RWPE2 (cell line): Measurements from ENCODE around the gene TAS2R20.

Experiments used
- ATAC-seq: fragments of 200-7000 bp; cut with Tn5 transposase; 3 replicates; pipeline ENCODE4 v1.9.1; 2021; ENCODE audit warnings: low read depth
- DNase-seq: peaks from one replicate; pipeline ENCODE4 v3.0.0-alpha.2; 2020; ENCODE audit warnings: low spot score
- H3K27ac ChIP-seq: fragments of 450-650 bp; 2 replicates; pipeline ENCODE4 v1.5.1; 2017; ENCODE audit warnings: mild to moderate bottlenecking; ENCODE audit not compliant: poor library complexity, severe bottlenecking
- H3K27me3 ChIP-seq: fragments of 250-450 bp; sonication (Bioruptor Pico); 2 replicates; pipeline ENCODE4 v1.5.1; 2021; ENCODE audit warnings: mild to moderate bottlenecking, moderate library complexity; ENCODE audit not compliant: insufficient read depth, poor library complexity, severe bottlenecking
- H3K36me3 ChIP-seq: fragments of 250-450 bp; sonication (Bioruptor Pico); 2 replicates; pipeline ENCODE4 v1.5.1; 2020; ENCODE audit warnings: low read depth, mild to moderate bottlenecking, moderate library complexity
- H3K4me1 ChIP-seq: fragments of 250-450 bp; sonication (Bioruptor Pico); 2 replicates; pipeline ENCODE4 v1.5.1; 2021; ENCODE audit warnings: mild to moderate bottlenecking, moderate library complexity; ENCODE audit not compliant: insufficient read depth, poor library complexity, severe bottlenecking
- H3K4me3 ChIP-seq: fragments of 250-450 bp; sonication (Bioruptor Pico); 2 replicates; pipeline ENCODE4 v1.5.1; 2021; ENCODE audit warnings: mild to moderate bottlenecking, moderate library complexity; ENCODE audit not compliant: severe bottlenecking
- H3K9me3 ChIP-seq: fragments of 250-450 bp; sonication (Bioruptor Pico); 2 replicates; pipeline ENCODE4 v1.5.1; 2021; ENCODE audit warnings: mild to moderate bottlenecking, moderate library complexity; ENCODE audit not compliant: severe bottlenecking
- TF ChIP-seq, protein P1 (sequence below): fragments of 450-650 bp; IDR thresholded peaks from one replicate; pipeline ENCODE4 v1.5.1; 2017; ENCODE audit warnings: mild to moderate bottlenecking, moderate library complexity; ENCODE audit not compliant: poor library complexity, severe bottlenecking

Gene TAS2R20

GRCh38 chr12:10965476-10965875 is 32.6 kb downstream of the TAS2R20 start:
- ATAC-seq (no peak), DNase-seq (no peak)
- no peaks in the 10 kb centered on the region for H3K9me3 ChIP-seq
- H3K27ac ChIP-seq = no peak overlapping the region
- no peaks in the 10 kb centered on the region for H3K36me3 ChIP-seq
- H3K27me3 ChIP-seq = no peaks in the 10 kb centered on the region
- H3K4me1 ChIP-seq = no peaks in the 10 kb centered on the region
- H3K4me3 ChIP-seq = no peak overlapping the region
- TF ChIP-seq, protein P1, sequence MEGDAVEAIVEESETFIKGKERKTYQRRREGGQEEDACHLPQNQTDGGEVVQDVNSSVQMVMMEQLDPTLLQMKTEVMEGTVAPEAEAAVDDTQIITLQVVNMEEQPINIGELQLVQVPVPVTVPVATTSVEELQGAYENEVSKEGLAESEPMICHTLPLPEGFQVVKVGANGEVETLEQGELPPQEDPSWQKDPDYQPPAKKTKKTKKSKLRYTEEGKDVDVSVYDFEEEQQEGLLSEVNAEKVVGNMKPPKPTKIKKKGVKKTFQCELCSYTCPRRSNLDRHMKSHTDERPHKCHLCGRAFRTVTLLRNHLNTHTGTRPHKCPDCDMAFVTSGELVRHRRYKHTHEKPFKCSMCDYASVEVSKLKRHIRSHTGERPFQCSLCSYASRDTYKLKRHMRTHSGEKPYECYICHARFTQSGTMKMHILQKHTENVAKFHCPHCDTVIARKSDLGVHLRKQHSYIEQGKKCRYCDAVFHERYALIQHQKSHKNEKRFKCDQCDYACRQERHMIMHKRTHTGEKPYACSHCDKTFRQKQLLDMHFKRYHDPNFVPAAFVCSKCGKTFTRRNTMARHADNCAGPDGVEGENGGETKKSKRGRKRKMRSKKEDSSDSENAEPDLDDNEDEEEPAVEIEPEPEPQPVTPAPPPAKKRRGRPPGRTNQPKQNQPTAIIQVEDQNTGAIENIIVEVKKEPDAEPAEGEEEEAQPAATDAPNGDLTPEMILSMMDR = no peak

DNA sequence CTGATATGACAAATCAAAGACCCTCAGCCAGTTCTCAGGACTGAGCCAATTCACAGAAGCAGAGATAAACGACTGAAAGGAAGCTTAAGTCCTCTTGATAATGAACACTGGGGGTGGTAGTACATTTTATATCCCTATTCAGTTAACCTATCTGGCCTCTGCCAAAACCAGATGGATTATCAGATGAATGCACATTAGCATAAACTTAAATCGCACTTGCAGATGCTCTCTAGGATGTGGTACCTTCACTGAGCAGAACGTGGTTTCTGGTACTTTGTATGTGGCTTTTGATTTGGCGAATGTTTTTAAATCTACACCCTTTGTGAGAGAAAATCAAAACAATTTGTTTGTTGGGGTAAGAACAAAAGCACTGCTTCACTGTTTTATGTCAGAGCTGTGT is 37.9 kb downstream of the TAS2R20 start:
- no peak overlapping the region for H3K27ac ChIP-seq
- no peaks in the 10 kb centered on the region for H3K36me3 ChIP-seq
- no peak overlapping the region for H3K4me3 ChIP-seq
- no peaks in the 10 kb centered on the region for H3K9me3 ChIP-seq
- H3K27me3 ChIP-seq = no peaks in the 10 kb centered on the region
- TF ChIP-seq, protein P1 = no peak
- ATAC-seq (no peak), DNase-seq (no peak)
- no peaks in the 10 kb centered on the region for H3K4me1 ChIP-seq

- ATAC-seq (no peak), DNase-seq (no peak)
- no peak overlapping the region for H3K4me3 ChIP-seq
- TF ChIP-seq, protein P1 = no peak
- H3K4me1 ChIP-seq = no peaks in the 10 kb centered on the region
- no peaks in the 10 kb centered on the region for H3K27me3 ChIP-seq
- no peaks in the 10 kb centered on the region for H3K9me3 ChIP-seq
- H3K27ac ChIP-seq = no peak overlapping the region
- H3K36me3 ChIP-seq = no peaks in the 10 kb centered on the region
These were observed 38.3 kb downstream of the TAS2R20 start for GRCh38 chr12:10959804-10960203.

DNA sequence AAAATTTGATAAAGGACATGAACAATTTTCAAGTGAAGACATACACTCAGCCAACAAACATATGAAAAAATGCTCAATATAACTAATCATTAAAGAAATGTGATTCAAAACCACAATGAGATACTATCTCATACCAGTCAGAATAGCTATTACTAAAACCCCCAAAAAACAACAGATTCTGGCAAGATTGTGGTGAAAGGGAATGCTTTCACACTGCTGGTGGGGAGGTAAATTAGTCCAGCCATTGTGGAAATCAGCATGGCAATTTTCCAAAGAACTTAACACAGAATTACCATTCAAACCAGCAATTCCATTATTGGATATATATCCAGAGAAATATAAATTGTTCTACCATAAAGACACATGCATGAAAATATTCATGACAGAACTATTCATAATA is 40.4 kb downstream of the TAS2R20 start:
- Histone ChIP-seq H3K4me1 (no peaks in the 10 kb centered on the region), H3K27me3 (no peaks in the 10 kb centered on the region), H3K27ac (no peak overlapping the region), H3K4me3 (no peak overlapping the region), H3K36me3 (no peaks in the 10 kb centered on the region), H3K9me3 (no peaks in the 10 kb centered on the region)
- TF ChIP-seq, protein P1 = no peak
- ATAC-seq (no peak), DNase-seq (no peak)

GRCh38 chr12:10956085-10956484 is 42.0 kb downstream of the TAS2R20 start:
- H3K4me1 ChIP-seq = no peaks in the 10 kb centered on the region
- DNase-seq (no peak), ATAC-seq (no peak)
- no peaks in the 10 kb centered on the region for H3K27me3 ChIP-seq
- H3K27ac ChIP-seq = no peak overlapping the region
- no peaks in the 10 kb centered on the region for H3K9me3 ChIP-seq
- H3K36me3 ChIP-seq = no peaks in the 10 kb centered on the region
- H3K4me3 ChIP-seq = no peak overlapping the region
- TF ChIP-seq, protein P1 = no peak
